WTC11 (cell line): ENCODE results near the gene FAM50B. TPM values are rescaled to one million over a fixed set of nuclear protein-coding genes. Genes with fewer than 3 reads are reported as not detected.

ENCODE experiments used
- ATAC-seq: fragments of 200-7000 bp; cut with Tn5 transposase; 2 replicates; pipeline ENCODE4 v1.10.0; 2021; ENCODE audit warnings: mild to moderate bottlenecking, moderate library complexity
- CTCF ChIA-PET: fragments of 300-600 bp; sonication (Branson Sonifier 250); formaldehyde crosslinking; loops from one replicate; lab custom pipeline; 2021; ENCODE audit warnings: antibody characterized with exemption; lab: Charles Lee
- POLR2A ChIA-PET: fragments of 350-600 bp; sonication (Branson Sonifier 250); formaldehyde crosslinking; loops from one replicate; lab custom pipeline; 2021; ENCODE audit warnings: antibody characterized with exemption; lab: Charles Lee
- DNase-seq: peaks from one replicate; pipeline ENCODE4 v3.0.0; 2021; ENCODE audit warnings: low spot score
- H3K27ac Mint-ChIP-seq: 2 replicates; pipeline ENCODE4 v1.8.0; 2021; ENCODE audit warnings: mixed read lengths
- H3K27me3 Mint-ChIP-seq: 2 replicates; pipeline ENCODE4 v1.8.0; 2021; ENCODE audit warnings: low read depth, mild to moderate bottlenecking, moderate library complexity, mixed read lengths
- H3K36me3 Mint-ChIP-seq: 2 replicates; pipeline ENCODE4 v1.8.0; 2021; ENCODE audit warnings: mixed read lengths
- H3K4me1 Mint-ChIP-seq: 2 replicates; pipeline ENCODE4 v1.8.0; 2022; ENCODE audit warnings: mixed read lengths
- H3K4me3 Mint-ChIP-seq: 2 replicates; pipeline ENCODE4 v1.8.0; 2021; ENCODE audit warnings: mild to moderate bottlenecking, moderate library complexity, mixed read lengths
- H3K9me3 Mint-ChIP-seq: 2 replicates; pipeline ENCODE4 v1.8.0; 2021; ENCODE audit warnings: mixed read lengths
- ATF2 ChIP-seq: sonication (generic); formaldehyde crosslinking; IDR thresholded peaks from 2 replicates; pipeline ENCODE4 v1.8.1; 2022; ENCODE audit warnings: low read depth, missing genetic modification reagents, borderline replicate concordance
- E2F5 ChIP-seq: sonication (generic); formaldehyde crosslinking; IDR thresholded peaks from 2 replicates; pipeline ENCODE4 v1.8.1; 2022; ENCODE audit warnings: mild to moderate bottlenecking, moderate library complexity, missing genetic modification reagents
- ESRRA ChIP-seq: sonication (generic); formaldehyde crosslinking; IDR thresholded peaks from 2 replicates; pipeline ENCODE4 v1.8.1; 2022; ENCODE audit warnings: mild to moderate bottlenecking, missing genetic modification reagents, borderline replicate concordance
- FOXK1 ChIP-seq: sonication (generic); formaldehyde crosslinking; IDR thresholded peaks from 2 replicates; pipeline ENCODE4 v1.8.0; 2022; ENCODE audit warnings: mild to moderate bottlenecking, moderate library complexity, missing genetic modification reagents
- FOXP1 ChIP-seq: sonication (generic); formaldehyde crosslinking; IDR thresholded peaks from 2 replicates; pipeline ENCODE4 v1.8.0; 2022; ENCODE audit warnings: missing genetic modification reagents, mild to moderate bottlenecking, moderate library complexity, borderline replicate concordance
- IRF2 ChIP-seq: sonication (generic); formaldehyde crosslinking; IDR thresholded peaks from 2 replicates; pipeline ENCODE4 v1.8.0; 2022; ENCODE audit warnings: low read depth, missing genetic modification reagents, borderline replicate concordance
- JAZF1 ChIP-seq: fragments of 250-450 bp; sonication (Bioruptor Pico); IDR thresholded peaks from 2 replicates; pipeline ENCODE4 v1.9.0; 2021; ENCODE audit warnings: moderate library complexity, mild to moderate bottlenecking, inconsistent platforms
- KAT7 ChIP-seq: sonication (generic); formaldehyde crosslinking; IDR thresholded peaks from 2 replicates; pipeline ENCODE4 v1.8.1; 2023; ENCODE audit warnings: missing genetic modification reagents, mild to moderate bottlenecking, borderline replicate concordance
- NFATC4 ChIP-seq: fragments of 250-450 bp; sonication (Bioruptor Pico); IDR thresholded peaks from 2 replicates; pipeline ENCODE4 v1.9.0; 2021; ENCODE audit warnings: mild to moderate bottlenecking
- RORB ChIP-seq: fragments of 250-450 bp; sonication (Bioruptor Pico); IDR thresholded peaks from 2 replicates; pipeline ENCODE4 v1.9.0; 2021; ENCODE audit warnings: mild to moderate bottlenecking
- TEAD1 ChIP-seq: sonication (generic); formaldehyde crosslinking; IDR thresholded peaks from 2 replicates; pipeline ENCODE4 v1.8.0; 2022; ENCODE audit warnings: mild to moderate bottlenecking, missing genetic modification reagents
- TEAD4 ChIP-seq: sonication (generic); formaldehyde crosslinking; IDR thresholded peaks from 2 replicates; pipeline ENCODE4 v1.8.0; 2022; ENCODE audit warnings: mild to moderate bottlenecking, missing genetic modification reagents
- ZNF263 ChIP-seq: sonication (generic); formaldehyde crosslinking; IDR thresholded peaks from 2 replicates; pipeline ENCODE4 v1.8.1; 2022; ENCODE audit warnings: low read depth, mild to moderate bottlenecking, moderate library complexity, missing genetic modification reagents
- ZNF423 ChIP-seq: fragments of 250-450 bp; sonication (Bioruptor Pico); IDR thresholded peaks from 2 replicates; pipeline ENCODE4 v2.1.2; 2022; ENCODE audit warnings: mild to moderate bottlenecking, moderate library complexity
- ZNF512 ChIP-seq: sonication (generic); formaldehyde crosslinking; IDR thresholded peaks from 2 replicates; pipeline ENCODE4 v1.8.1; 2022; ENCODE audit warnings: missing genetic modification reagents, borderline replicate concordance
- ZNF671 ChIP-seq: fragments of 250-450 bp; sonication (Bioruptor Pico); IDR thresholded peaks from 2 replicates; pipeline ENCODE4 v1.8.0; 2021; ENCODE audit warnings: mild to moderate bottlenecking
- total RNA-seq: library from RNA; stranded (reverse); gene quantifications from 3 replicates; pipeline ENCODE4 v1.2.3, GENCODE V29; 2021
- TF ChIP-seq, protein P1 (sequence below): sonication (generic); formaldehyde crosslinking; IDR thresholded peaks from 2 replicates; pipeline ENCODE4 v1.8.0; 2023; ENCODE audit warnings: missing genetic modification reagents, mild to moderate bottlenecking, borderline replicate concordance
- TF ChIP-seq, protein P2 (sequence below): sonication (generic); formaldehyde crosslinking; conservative IDR thresholded peaks from 2 replicates; pipeline ENCODE4 v1.8.1; 2022; ENCODE audit warnings: mild to moderate bottlenecking, missing genetic modification reagents
- TF ChIP-seq, protein P3 (sequence below): sonication (generic); formaldehyde crosslinking; IDR thresholded peaks from 2 replicates; pipeline ENCODE4 v1.8.0; 2022; ENCODE audit warnings: missing genetic modification reagents

Gene FAM50B
- total RNA-seq, 1 experiment from 2014 or later, result 2.1 TPM

GRCh38 chr6:3843379-3844096 lies 5.6 kb upstream of the FAM50B start (continued):
- TF ChIP-seq, protein P1, sequence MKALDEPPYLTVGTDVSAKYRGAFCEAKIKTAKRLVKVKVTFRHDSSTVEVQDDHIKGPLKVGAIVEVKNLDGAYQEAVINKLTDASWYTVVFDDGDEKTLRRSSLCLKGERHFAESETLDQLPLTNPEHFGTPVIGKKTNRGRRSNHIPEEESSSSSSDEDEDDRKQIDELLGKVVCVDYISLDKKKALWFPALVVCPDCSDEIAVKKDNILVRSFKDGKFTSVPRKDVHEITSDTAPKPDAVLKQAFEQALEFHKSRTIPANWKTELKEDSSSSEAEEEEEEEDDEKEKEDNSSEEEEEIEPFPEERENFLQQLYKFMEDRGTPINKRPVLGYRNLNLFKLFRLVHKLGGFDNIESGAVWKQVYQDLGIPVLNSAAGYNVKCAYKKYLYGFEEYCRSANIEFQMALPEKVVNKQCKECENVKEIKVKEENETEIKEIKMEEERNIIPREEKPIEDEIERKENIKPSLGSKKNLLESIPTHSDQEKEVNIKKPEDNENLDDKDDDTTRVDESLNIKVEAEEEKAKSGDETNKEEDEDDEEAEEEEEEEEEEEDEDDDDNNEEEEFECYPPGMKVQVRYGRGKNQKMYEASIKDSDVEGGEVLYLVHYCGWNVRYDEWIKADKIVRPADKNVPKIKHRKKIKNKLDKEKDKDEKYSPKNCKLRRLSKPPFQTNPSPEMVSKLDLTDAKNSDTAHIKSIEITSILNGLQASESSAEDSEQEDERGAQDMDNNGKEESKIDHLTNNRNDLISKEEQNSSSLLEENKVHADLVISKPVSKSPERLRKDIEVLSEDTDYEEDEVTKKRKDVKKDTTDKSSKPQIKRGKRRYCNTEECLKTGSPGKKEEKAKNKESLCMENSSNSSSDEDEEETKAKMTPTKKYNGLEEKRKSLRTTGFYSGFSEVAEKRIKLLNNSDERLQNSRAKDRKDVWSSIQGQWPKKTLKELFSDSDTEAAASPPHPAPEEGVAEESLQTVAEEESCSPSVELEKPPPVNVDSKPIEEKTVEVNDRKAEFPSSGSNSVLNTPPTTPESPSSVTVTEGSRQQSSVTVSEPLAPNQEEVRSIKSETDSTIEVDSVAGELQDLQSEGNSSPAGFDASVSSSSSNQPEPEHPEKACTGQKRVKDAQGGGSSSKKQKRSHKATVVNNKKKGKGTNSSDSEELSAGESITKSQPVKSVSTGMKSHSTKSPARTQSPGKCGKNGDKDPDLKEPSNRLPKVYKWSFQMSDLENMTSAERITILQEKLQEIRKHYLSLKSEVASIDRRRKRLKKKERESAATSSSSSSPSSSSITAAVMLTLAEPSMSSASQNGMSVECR (CRISPR knock-in tag), result no peak
- TF ChIP-seq ZNF671 (no peak), TEAD1 (CRISPR knock-in tag) (no peak), ZNF263 (CRISPR knock-in tag) (no peak), FOXP1 (CRISPR knock-in tag) (no peak), KAT7 (no peak), ZNF423 (CRISPR knock-in tag) (no peak), TEAD4 (CRISPR knock-in tag) (no peak)

DNA sequence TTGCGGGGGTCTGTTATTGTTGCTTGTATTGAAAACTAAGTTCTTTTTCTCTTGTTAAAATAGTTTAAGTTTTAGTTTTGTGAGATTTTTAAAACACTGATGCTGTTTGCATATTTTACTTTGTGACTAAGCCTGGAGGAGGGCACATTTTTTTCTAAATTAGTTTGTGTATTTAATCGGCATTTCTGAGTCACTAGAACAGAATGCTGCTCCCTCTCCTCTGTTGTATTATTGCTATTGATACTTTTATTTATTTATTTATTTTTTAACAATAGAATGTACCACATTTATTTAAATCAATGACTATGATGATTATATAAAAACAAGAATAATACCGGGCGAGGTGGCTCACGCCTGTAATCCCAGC lies 5.1 kb upstream of the FAM50B start:
- TF ChIP-seq, protein P1 (CRISPR knock-in tag), result no peak
- TF ChIP-seq IRF2 (CRISPR knock-in tag) (no peak), ATF2 (no peak), JAZF1 (CRISPR knock-in tag) (no peak), ESRRA (no peak), ZNF671 (no peak), NFATC4 (CRISPR knock-in tag) (no peak), RORB (CRISPR knock-in tag) (no peak), E2F5 (CRISPR knock-in tag) (no peak), ZNF512 (no peak), FOXP1 (CRISPR knock-in tag) (no peak), FOXK1 (no peak)
- TF ChIP-seq, protein P2, sequence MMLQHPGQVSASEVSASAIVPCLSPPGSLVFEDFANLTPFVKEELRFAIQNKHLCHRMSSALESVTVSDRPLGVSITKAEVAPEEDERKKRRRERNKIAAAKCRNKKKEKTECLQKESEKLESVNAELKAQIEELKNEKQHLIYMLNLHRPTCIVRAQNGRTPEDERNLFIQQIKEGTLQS (CRISPR knock-in tag), result no peak
- TF ChIP-seq, protein P3, sequence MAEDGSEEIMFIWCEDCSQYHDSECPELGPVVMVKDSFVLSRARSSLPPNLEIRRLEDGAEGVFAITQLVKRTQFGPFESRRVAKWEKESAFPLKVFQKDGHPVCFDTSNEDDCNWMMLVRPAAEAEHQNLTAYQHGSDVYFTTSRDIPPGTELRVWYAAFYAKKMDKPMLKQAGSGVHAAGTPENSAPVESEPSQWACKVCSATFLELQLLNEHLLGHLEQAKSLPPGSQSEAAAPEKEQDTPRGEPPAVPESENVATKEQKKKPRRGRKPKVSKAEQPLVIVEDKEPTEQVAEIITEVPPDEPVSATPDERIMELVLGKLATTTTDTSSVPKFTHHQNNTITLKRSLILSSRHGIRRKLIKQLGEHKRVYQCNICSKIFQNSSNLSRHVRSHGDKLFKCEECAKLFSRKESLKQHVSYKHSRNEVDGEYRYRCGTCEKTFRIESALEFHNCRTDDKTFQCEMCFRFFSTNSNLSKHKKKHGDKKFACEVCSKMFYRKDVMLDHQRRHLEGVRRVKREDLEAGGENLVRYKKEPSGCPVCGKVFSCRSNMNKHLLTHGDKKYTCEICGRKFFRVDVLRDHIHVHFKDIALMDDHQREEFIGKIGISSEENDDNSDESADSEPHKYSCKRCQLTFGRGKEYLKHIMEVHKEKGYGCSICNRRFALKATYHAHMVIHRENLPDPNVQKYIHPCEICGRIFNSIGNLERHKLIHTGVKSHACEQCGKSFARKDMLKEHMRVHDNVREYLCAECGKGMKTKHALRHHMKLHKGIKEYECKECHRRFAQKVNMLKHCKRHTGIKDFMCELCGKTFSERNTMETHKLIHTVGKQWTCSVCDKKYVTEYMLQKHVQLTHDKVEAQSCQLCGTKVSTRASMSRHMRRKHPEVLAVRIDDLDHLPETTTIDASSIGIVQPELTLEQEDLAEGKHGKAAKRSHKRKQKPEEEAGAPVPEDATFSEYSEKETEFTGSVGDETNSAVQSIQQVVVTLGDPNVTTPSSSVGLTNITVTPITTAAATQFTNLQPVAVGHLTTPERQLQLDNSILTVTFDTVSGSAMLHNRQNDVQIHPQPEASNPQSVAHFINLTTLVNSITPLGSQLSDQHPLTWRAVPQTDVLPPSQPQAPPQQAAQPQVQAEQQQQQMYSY (CRISPR knock-in tag), result no peak
- Mint-ChIP-seq H3K9me3 (no peaks in the 10 kb centered on the region), H3K27me3 (peaks cover 4% of the 10 kb centered on the region), H3K4me3 (no peak overlapping the region), H3K27ac (no peak overlapping the region), H3K4me1 (peaks cover 10% of the 10 kb centered on the region), H3K36me3 (no peaks in the 10 kb centered on the region)
- ChIA-PET CTCF (no interaction called here), POLR2A (no interaction called here)
- ATAC-seq, result no peak
- no peak for DNase-seq
